Activated CD4-positive, alpha-beta T cell treated with anti-CD3 and anti-CD28 coated beads, Interleukin-2, Interleukin-6, amounts not matched to agents 100 ng/mL and 50 ng/mL, durations not matched to agents 16 hours and 8 hours (primary cell): ENCODE data around the gene DLGAP4.
"Not testable (repeated sequence)": the region's sequence is repeated elsewhere in the genome, so short reads cannot be mapped to it uniquely, and the experiment has no call there.

Experiments
- DNase-seq: peaks from one replicate; pipeline ENCODE4 v3.0.0-alpha.2; 2020

DLGAP4 gene

GRCh38 chr20:36543184-36544133 is 237.3 kb downstream of the DLGAP4 start:
- DNase-seq = no peak

GRCh38 chr20:36544134-36545018 is 238.2 kb downstream of the DLGAP4 start:
- no peak for DNase-seq

GRCh38 chr20:36546111-36546736 is 240.1 kb downstream of the DLGAP4 start:
- no peak for DNase-seq

- no peak for DNase-seq
These were observed 241.3 kb downstream of the DLGAP4 start for GRCh38 chr20:36547186-36548005.

GRCh38 chr20:36548006-36548315 is 241.8 kb downstream of the DLGAP4 start:
- DNase-seq = peak; percentile 16

- no peak for DNase-seq
These were observed 242.8 kb downstream of the DLGAP4 start for GRCh38 chr20:36548704-36549627.

GRCh38 chr20:36549628-36549941 is 243.4 kb downstream of the DLGAP4 start:
- no peak for DNase-seq

- no peak for DNase-seq
These were observed 244.0 kb downstream of the DLGAP4 start for GRCh38 chr20:36549942-36550789.

GRCh38 chr20:36550790-36551299 is 244.7 kb downstream of the DLGAP4 start:
- no peak for DNase-seq

- DNase-seq = no peak
These were observed 249.1 kb downstream of the DLGAP4 start for GRCh38 chr20:36555248-36555647.

- no peak for DNase-seq
These were observed 256.6 kb downstream of the DLGAP4 start for GRCh38 chr20:36562724-36563123.

GRCh38 chr20:36563374-36563773 is 257.2 kb downstream of the DLGAP4 start:
- no peak for DNase-seq

- not testable (repeated sequence) for DNase-seq
These were observed 258.1 kb downstream of the DLGAP4 start for GRCh38 chr20:36564078-36564725.

- DNase-seq = not testable (repeated sequence)
These were observed 258.6 kb downstream of the DLGAP4 start for GRCh38 chr20:36564726-36565121.

GRCh38 chr20:36565520-36565919 is 259.4 kb downstream of the DLGAP4 start:
- no peak for DNase-seq

GRCh38 chr20:36569847-36570429 is 263.8 kb downstream of the DLGAP4 start:
- no peak for DNase-seq

GRCh38 chr20:36571564-36572504 is 265.7 kb downstream of the DLGAP4 start:
- no peak for DNase-seq

GRCh38 chr20:36572701-36573102 is 266.6 kb downstream of the DLGAP4 start:
- peak; percentile 58 for DNase-seq
